ENCODE results near the gene CAPZB.
"Not testable (repeated sequence)": the region's sequence is repeated elsewhere in the genome, so short reads cannot be mapped to it uniquely, and the experiment has no call there.

CAPZB gene

DNA sequence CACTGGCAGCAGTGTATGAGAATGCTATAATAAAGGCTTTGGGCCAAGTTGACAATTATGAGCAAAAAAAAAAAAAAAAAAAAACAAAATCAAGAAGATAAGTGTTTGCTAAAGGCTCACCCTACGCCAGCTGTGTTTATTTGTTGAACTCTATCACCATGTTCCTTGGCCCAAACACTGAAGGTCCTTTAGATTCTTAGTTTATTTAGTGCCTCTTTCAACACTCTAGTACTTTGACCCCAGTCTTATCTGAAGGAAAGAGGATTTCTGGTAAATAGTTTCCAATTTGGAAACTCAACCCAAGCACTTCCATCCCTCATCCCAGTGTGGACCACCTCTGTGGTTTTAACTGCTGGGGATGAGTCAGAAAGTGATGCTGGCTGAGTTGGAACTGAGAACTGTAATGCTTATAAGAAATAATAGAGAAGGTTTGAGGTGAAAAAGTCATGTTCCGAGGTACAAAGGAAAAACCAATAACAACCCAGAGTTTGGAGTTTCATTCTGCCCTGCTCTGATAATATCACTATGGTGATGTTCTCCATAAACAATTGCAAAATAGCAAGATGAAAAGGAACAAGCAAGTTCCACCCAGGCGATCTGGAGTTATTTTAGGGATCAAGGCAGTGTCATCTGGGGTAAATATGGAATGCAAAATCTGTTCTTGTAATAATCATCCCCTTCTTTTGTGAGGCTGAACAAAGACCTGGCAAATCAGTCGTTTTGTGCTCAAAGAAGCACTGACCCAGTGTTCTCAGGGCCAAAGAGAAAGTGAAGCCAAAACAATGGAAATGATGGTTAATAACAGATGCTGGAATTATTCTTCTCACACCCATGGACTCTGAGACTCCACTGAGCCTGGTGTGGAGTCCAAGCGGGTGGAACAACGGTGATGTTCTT is 19.7 kb upstream of the CAPZB start:
- DNase-seq (ENCODE audit: low read depth in 1 of 2, low spot score in 1 of 2) = no peak
- TF ChIP-seq SPI1 (IDR thresholded peaks at IDR 0.05; ENCODE audit: borderline replicate concordance, low read depth) = no peak
- TF ChIP-seq, protein P1, sequence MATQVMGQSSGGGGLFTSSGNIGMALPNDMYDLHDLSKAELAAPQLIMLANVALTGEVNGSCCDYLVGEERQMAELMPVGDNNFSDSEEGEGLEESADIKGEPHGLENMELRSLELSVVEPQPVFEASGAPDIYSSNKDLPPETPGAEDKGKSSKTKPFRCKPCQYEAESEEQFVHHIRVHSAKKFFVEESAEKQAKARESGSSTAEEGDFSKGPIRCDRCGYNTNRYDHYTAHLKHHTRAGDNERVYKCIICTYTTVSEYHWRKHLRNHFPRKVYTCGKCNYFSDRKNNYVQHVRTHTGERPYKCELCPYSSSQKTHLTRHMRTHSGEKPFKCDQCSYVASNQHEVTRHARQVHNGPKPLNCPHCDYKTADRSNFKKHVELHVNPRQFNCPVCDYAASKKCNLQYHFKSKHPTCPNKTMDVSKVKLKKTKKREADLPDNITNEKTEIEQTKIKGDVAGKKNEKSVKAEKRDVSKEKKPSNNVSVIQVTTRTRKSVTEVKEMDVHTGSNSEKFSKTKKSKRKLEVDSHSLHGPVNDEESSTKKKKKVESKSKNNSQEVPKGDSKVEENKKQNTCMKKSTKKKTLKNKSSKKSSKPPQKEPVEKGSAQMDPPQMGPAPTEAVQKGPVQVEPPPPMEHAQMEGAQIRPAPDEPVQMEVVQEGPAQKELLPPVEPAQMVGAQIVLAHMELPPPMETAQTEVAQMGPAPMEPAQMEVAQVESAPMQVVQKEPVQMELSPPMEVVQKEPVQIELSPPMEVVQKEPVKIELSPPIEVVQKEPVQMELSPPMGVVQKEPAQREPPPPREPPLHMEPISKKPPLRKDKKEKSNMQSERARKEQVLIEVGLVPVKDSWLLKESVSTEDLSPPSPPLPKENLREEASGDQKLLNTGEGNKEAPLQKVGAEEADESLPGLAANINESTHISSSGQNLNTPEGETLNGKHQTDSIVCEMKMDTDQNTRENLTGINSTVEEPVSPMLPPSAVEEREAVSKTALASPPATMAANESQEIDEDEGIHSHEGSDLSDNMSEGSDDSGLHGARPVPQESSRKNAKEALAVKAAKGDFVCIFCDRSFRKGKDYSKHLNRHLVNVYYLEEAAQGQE (IDR thresholded peaks at IDR 0.05; ENCODE audit: insufficient replicate concordance, low read depth) = no peak
- TF ChIP-seq GABPA (IDR thresholded peaks at IDR 0.05; ENCODE audit: low read depth) = no peak
- no peak for TF ChIP-seq POLR2AphosphoS5 (IDR thresholded peaks at IDR 0.05; ENCODE audit: low read depth)
- TF ChIP-seq, protein P2, sequence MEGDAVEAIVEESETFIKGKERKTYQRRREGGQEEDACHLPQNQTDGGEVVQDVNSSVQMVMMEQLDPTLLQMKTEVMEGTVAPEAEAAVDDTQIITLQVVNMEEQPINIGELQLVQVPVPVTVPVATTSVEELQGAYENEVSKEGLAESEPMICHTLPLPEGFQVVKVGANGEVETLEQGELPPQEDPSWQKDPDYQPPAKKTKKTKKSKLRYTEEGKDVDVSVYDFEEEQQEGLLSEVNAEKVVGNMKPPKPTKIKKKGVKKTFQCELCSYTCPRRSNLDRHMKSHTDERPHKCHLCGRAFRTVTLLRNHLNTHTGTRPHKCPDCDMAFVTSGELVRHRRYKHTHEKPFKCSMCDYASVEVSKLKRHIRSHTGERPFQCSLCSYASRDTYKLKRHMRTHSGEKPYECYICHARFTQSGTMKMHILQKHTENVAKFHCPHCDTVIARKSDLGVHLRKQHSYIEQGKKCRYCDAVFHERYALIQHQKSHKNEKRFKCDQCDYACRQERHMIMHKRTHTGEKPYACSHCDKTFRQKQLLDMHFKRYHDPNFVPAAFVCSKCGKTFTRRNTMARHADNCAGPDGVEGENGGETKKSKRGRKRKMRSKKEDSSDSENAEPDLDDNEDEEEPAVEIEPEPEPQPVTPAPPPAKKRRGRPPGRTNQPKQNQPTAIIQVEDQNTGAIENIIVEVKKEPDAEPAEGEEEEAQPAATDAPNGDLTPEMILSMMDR (IDR thresholded peaks at IDR 0.05; ENCODE audit: insufficient read depth, low read length) = no peak
- H3K27ac ChIP-seq (replicated peaks) = no peak overlapping the region
- no peaks in the 10 kb centered on the region for H3K27me3 ChIP-seq (ENCODE audit: insufficient read depth, poor library complexity, severe bottlenecking)
- no peak overlapping the region for H3K4me3 ChIP-seq (replicated peaks; ENCODE audit: insufficient read depth, low read length)

DNA sequence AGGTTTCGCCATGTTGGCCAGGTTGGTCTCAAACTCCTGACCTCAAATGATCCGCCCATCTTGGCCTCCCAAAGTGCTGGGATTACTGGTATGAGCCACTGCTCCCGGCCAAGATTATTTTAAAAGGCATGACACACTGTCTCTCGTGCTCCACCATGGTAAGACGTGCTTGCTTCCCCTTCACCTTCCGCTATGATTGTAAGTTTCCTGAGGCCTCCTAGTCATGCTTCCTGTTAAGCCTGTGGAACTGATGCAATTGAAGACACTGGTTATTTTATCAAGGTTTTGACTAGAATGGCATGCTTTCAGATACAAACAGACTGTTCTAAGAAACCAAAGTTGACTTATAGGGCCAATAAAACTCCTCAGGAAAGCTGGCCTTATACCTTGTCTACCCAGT is 16.9 kb upstream of the CAPZB start:
- H3K27me3 ChIP-seq (ENCODE audit: insufficient read depth, poor library complexity, severe bottlenecking); H3K4me3 ChIP-seq (replicated peaks; ENCODE audit: insufficient read depth, low read length); DNase-seq (ENCODE audit: low read depth in 1 of 2, low spot score in 1 of 2); H3K27ac ChIP-seq (replicated peaks): not testable (repeated sequence)

DNA sequence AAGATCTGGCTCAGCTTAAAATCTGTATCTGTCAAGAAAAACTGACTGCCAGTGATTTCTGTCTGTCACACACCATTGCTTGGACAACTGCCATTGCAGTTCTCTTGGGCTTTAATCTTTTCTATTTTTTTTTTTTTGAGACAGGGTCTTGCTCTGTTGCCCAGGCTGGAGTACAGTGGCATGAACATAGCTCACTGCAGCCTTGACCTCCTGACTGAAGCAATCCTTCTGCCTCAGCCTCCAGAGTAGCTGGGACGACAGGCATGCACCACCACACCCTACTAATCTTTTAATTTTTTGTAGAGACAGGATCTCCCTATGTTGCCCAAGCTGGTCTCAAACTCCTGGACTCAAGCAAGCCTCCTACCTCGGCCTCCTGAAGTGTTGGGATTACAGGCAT is 14.5 kb upstream of the CAPZB start:
- not testable (repeated sequence) for H3K27me3 ChIP-seq (ENCODE audit: insufficient read depth, poor library complexity, severe bottlenecking); DNase-seq (ENCODE audit: low read depth in 1 of 2, low spot score in 1 of 2); H3K4me3 ChIP-seq (replicated peaks; ENCODE audit: insufficient read depth, low read length); H3K27ac ChIP-seq (replicated peaks)

DNA sequence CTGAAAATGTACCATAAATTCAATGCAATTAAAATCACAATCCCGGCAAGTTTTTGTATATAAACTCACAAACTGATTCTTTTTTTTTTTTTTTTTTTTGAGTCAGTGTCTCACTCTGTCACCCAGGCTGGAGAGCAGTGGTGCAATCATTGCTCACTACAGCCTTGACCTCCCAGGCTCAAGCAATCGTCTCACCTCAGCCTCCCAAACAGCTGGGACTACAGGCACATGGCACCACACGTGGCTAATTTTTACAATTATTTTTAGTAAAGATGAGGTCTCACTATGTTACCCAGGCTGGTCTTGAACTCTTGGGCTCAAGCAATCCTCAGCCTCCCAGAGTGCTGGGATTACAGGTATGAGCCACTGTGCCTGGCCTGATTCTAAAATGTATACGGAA is 12.1 kb upstream of the CAPZB start:
- not testable (repeated sequence) for H3K27ac ChIP-seq (replicated peaks); DNase-seq (ENCODE audit: low read depth in 1 of 2, low spot score in 1 of 2); H3K27me3 ChIP-seq (ENCODE audit: insufficient read depth, poor library complexity, severe bottlenecking); H3K4me3 ChIP-seq (replicated peaks; ENCODE audit: insufficient read depth, low read length)

DNA sequence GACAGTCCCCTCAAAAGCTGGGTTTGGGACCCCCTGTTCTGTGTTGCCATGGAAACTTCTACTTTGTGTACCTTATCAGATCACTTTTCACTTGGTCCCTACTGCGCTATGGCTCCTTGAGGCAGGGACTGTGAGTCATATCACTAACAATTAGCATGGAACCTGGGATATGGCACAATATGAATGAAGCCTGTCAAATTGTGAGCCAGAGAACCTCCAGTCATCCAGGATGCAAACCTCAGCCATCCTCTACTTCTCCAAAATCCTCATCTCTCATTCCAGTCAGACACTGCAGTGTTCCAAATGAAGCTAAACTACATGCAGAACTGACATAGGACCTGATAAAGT is 11.2 kb upstream of the CAPZB start:
- Histone ChIP-seq H3K27me3 (ENCODE audit: insufficient read depth, poor library complexity, severe bottlenecking) (no peaks in the 10 kb centered on the region), H3K27ac (replicated peaks) (no peak overlapping the region), H3K4me3 (replicated peaks; ENCODE audit: insufficient read depth, low read length) (no peak overlapping the region)
- no peak for TF ChIP-seq POLR2AphosphoS5 (IDR thresholded peaks at IDR 0.05; ENCODE audit: low read depth)
- TF ChIP-seq GABPA (IDR thresholded peaks at IDR 0.05; ENCODE audit: low read depth) = no peak
- TF ChIP-seq SPI1 (IDR thresholded peaks at IDR 0.05; ENCODE audit: borderline replicate concordance, low read depth) = no peak
- TF ChIP-seq, protein P1 (IDR thresholded peaks at IDR 0.05; ENCODE audit: insufficient replicate concordance, low read depth) = no peak
- TF ChIP-seq, protein P2 (IDR thresholded peaks at IDR 0.05; ENCODE audit: insufficient read depth, low read length) = no peak
- no peak for DNase-seq (ENCODE audit: low read depth in 1 of 2, low spot score in 1 of 2)
